MM.1S (cell line): ENCODE measurements around the gene NEK5.

Experiments used
- DNase-seq: peaks from one replicate; pipeline ENCODE4 v3.0.0-alpha.2; 2015
- H2AFZ ChIP-seq: fragments of 300-600 bp; sonication (generic); 2 replicates; pipeline ENCODE4 v1.6.0; 2016; ENCODE audit warnings: antibody characterized with exemption, low read length
- H3F3A ChIP-seq: fragments of 300-600 bp; sonication (generic); 2 replicates; pipeline ENCODE4 v1.6.1; 2016; ENCODE audit warnings: mild to moderate bottlenecking, antibody characterized with exemption, low read length, moderate library complexity, mixed read lengths; ENCODE audit not compliant: insufficient read depth
- H3K27ac ChIP-seq: fragments of 300-600 bp; sonication (generic); 2 replicates; pipeline ENCODE4 v1.5.1; 2016; ENCODE audit warnings: mild to moderate bottlenecking, low read length
- H3K27me3 ChIP-seq: fragments of 300-600 bp; sonication (generic); replicated peaks from 2 replicates; pipeline ENCODE4 v1.6.0; 2016; ENCODE audit warnings: low read length; ENCODE audit not compliant: insufficient read depth
- H3K36me3 ChIP-seq: fragments of 300-600 bp; sonication (generic); replicated peaks from 2 replicates; pipeline ENCODE4 v1.6.1; 2016; ENCODE audit warnings: mild to moderate bottlenecking, low read length, mixed read lengths; ENCODE audit not compliant: insufficient read depth
- H3K4me1 ChIP-seq: fragments of 300-600 bp; sonication (generic); 2 replicates; pipeline ENCODE4 v1.6.1; 2016; ENCODE audit warnings: low read length, mixed read lengths
- H3K4me2 ChIP-seq: fragments of 300-600 bp; sonication (generic); 2 replicates; pipeline ENCODE4 v1.6.0; 2016; ENCODE audit warnings: low read depth, low read length
- H3K4me3 ChIP-seq: fragments of 300-600 bp; sonication (generic); 2 replicates; pipeline ENCODE4 v1.5.1; 2016; ENCODE audit warnings: low read length, mixed read lengths
- H3K79me2 ChIP-seq: fragments of 300-600 bp; sonication (generic); 2 replicates; pipeline ENCODE4 v1.6.1; 2016; ENCODE audit warnings: mixed run types, low read length, mixed read lengths
- H3K9ac ChIP-seq: fragments of 300-600 bp; sonication (generic); 2 replicates; pipeline ENCODE4 v1.6.1; 2016; ENCODE audit warnings: low read length, mixed read lengths
- H3K9me2 ChIP-seq: fragments of 300-600 bp; sonication (generic); replicated peaks from 2 replicates; pipeline ENCODE4 v1.6.1; 2016; ENCODE audit warnings: mild to moderate bottlenecking, low read length, mixed read lengths; ENCODE audit not compliant: insufficient read depth
- H3K9me3 ChIP-seq: fragments of 300-600 bp; sonication (generic); replicated peaks from 2 replicates; pipeline ENCODE4 v1.6.1; 2016; ENCODE audit warnings: mild to moderate bottlenecking, low read length, mixed read lengths; ENCODE audit not compliant: insufficient read depth
- H4K20me1 ChIP-seq: fragments of 300-600 bp; sonication (generic); 2 replicates; pipeline ENCODE4 v1.6.1; 2016; ENCODE audit warnings: mild to moderate bottlenecking, low read length, moderate library complexity, mixed read lengths; ENCODE audit not compliant: insufficient read depth
- CTCF ChIP-seq: fragments of 300-600 bp; sonication (generic); IDR thresholded peaks from 2 replicates; pipeline ENCODE4 v1.5.1; 2016; ENCODE audit warnings: antibody characterized with exemption, low read length, mixed read lengths
- EZH2 ChIP-seq: fragments of 300-600 bp; sonication (generic); optimal IDR thresholded peaks from 2 replicates; pipeline ENCODE3; 2017; ENCODE audit warnings: low read depth, mild to moderate bottlenecking, antibody characterized with exemption, low read length, mixed read lengths
- EZH2phosphoT487 ChIP-seq: fragments of 300-600 bp; sonication (generic); IDR thresholded peaks from 2 replicates; pipeline ENCODE4 v1.6.1; 2018; ENCODE audit warnings: antibody characterized with exemption, low read length

Gene NEK5

GRCh38 chr13:51997186-51997585 is 131.7 kb downstream of the NEK5 start:
- H3K4me2 ChIP-seq, result no peak overlapping the region
- no peaks in the 10 kb centered on the region for H3F3A ChIP-seq
- no peaks in the 10 kb centered on the region for H3K36me3 ChIP-seq
- H3K4me3 ChIP-seq, result no peak overlapping the region
- DNase-seq, result no peak
- TF ChIP-seq EZH2phosphoT487 (no peak), EZH2 (no peak), CTCF (no peak)
- no peaks in the 10 kb centered on the region for H3K4me1 ChIP-seq
- H3K9me2 ChIP-seq, result no peaks in the 10 kb centered on the region
- no peaks in the 10 kb centered on the region for H3K9me3 ChIP-seq
- H2AFZ ChIP-seq, result no peak overlapping the region
- no peaks in the 10 kb centered on the region for H3K27me3 ChIP-seq
- no peaks in the 10 kb centered on the region for H3K79me2 ChIP-seq
- no peak overlapping the region for H3K9ac ChIP-seq
- no peak overlapping the region for H3K27ac ChIP-seq
- H4K20me1 ChIP-seq, result no peaks in the 10 kb centered on the region

GRCh38 chr13:51996641-51997040 is 132.2 kb downstream of the NEK5 start:
- H3K9me3 ChIP-seq, result no peaks in the 10 kb centered on the region
- TF ChIP-seq EZH2phosphoT487 (no peak), CTCF (no peak), EZH2 (no peak)
- H3F3A ChIP-seq, result no peaks in the 10 kb centered on the region
- no peak overlapping the region for H3K4me2 ChIP-seq
- no peaks in the 10 kb centered on the region for H4K20me1 ChIP-seq
- no peak for DNase-seq
- H3K9me2 ChIP-seq, result no peaks in the 10 kb centered on the region
- H2AFZ ChIP-seq, result no peak overlapping the region
- no peaks in the 10 kb centered on the region for H3K79me2 ChIP-seq
- H3K4me1 ChIP-seq, result no peaks in the 10 kb centered on the region
- H3K4me3 ChIP-seq, result no peak overlapping the region
- H3K9ac ChIP-seq, result no peak overlapping the region
- no peak overlapping the region for H3K27ac ChIP-seq
- no peaks in the 10 kb centered on the region for H3K27me3 ChIP-seq
- no peaks in the 10 kb centered on the region for H3K36me3 ChIP-seq

- no peaks in the 10 kb centered on the region for H3F3A ChIP-seq
- no peaks in the 10 kb centered on the region for H3K9me2 ChIP-seq
- no peaks in the 10 kb centered on the region for H3K27me3 ChIP-seq
- DNase-seq, result no peak
- no peaks in the 10 kb centered on the region for H3K79me2 ChIP-seq
- no peak overlapping the region for H3K4me3 ChIP-seq
- H3K27ac ChIP-seq, result no peak overlapping the region
- H3K4me1 ChIP-seq, result no peaks in the 10 kb centered on the region
- no peaks in the 10 kb centered on the region for H4K20me1 ChIP-seq
- no peak overlapping the region for H3K9ac ChIP-seq
- TF ChIP-seq CTCF (no peak), EZH2 (no peak), EZH2phosphoT487 (no peak)
- H3K9me3 ChIP-seq, result no peaks in the 10 kb centered on the region
- H3K36me3 ChIP-seq, result no peaks in the 10 kb centered on the region
- H2AFZ ChIP-seq, result no peak overlapping the region
- no peak overlapping the region for H3K4me2 ChIP-seq
Measured at GRCh38 chr13:51995677-51996551, 133.0 kb downstream of the NEK5 start.
